SU-DHL-6 (cell line): ENCODE data around the gene PHLDB1.

Source experiments
- H2AFZ ChIP-seq: fragments of 200-600 bp; sonication (generic); 2 replicates; pipeline ENCODE4 v1.6.1; 2014; ENCODE audit warnings: low read depth, mild to moderate bottlenecking, moderate library complexity, mixed read lengths, antibody characterized with exemption, low read length; ENCODE audit not compliant: severe bottlenecking
- H3F3A ChIP-seq: fragments of 200-600 bp; shearing (Covaris generic); 2 replicates; pipeline ENCODE4 v1.6.0; 2016; ENCODE audit warnings: antibody characterized with exemption, mild to moderate bottlenecking; ENCODE audit not compliant: insufficient read depth
- H3K27ac ChIP-seq: fragments of 200-600 bp; sonication (generic); 2 replicates; pipeline ENCODE4 v1.5.1; 2016; ENCODE audit warnings: low read depth, mild to moderate bottlenecking, low read length, moderate library complexity, mixed read lengths
- H3K27me3 ChIP-seq: fragments of 200-600 bp; sonication (generic), shearing (Covaris generic); 2 replicates; pipeline ENCODE4 v1.6.0; 2014; ENCODE audit warnings: mild to moderate bottlenecking, low read length
- H3K36me3 ChIP-seq: fragments of 200-600 bp; sonication (generic); 2 replicates; pipeline ENCODE4 v1.6.1; 2014; ENCODE audit warnings: mild to moderate bottlenecking, low read length, mixed read lengths
- H3K4me2 ChIP-seq: fragments of 300-600, 200-600 bp; shearing (Covaris generic), sonication (generic); 2 replicates; pipeline ENCODE4 v1.6.0; 2014; ENCODE audit warnings: low read length, low read depth, mild to moderate bottlenecking; ENCODE audit not compliant: poor library complexity, severe bottlenecking
- H3K4me3 ChIP-seq: fragments of 200-600 bp; sonication (generic); 2 replicates; pipeline ENCODE4 v1.5.1; 2014; ENCODE audit warnings: antibody characterized with exemption, low read length, mild to moderate bottlenecking, mixed read lengths; ENCODE audit not compliant: insufficient read depth, poor library complexity, severe bottlenecking
- H3K79me2 ChIP-seq: fragments of 200-600 bp; sonication (generic); 2 replicates; pipeline ENCODE4 v1.6.1; 2014; ENCODE audit warnings: mild to moderate bottlenecking, low read length, moderate library complexity; ENCODE audit not compliant: insufficient read depth
- H3K9ac ChIP-seq: fragments of 200-600 bp; sonication (generic); 2 replicates; pipeline ENCODE4 v1.7.0; 2014; ENCODE audit warnings: mild to moderate bottlenecking, low read length
- H3K9me2 ChIP-seq: fragments of 200-600 bp; sonication (generic); replicated peaks from 2 replicates; pipeline ENCODE4 v1.6.1; 2014; ENCODE audit warnings: low read length; ENCODE audit not compliant: insufficient read depth
- H3K9me3 ChIP-seq: fragments of 200-600 bp; sonication (generic); 2 replicates; pipeline ENCODE4 v1.6.1; 2014; ENCODE audit warnings: low read length, mixed read lengths; ENCODE audit not compliant: insufficient read depth
- H4K20me1 ChIP-seq: fragments of 200-600 bp; sonication (generic); 2 replicates; pipeline ENCODE4 v1.6.1; 2014; ENCODE audit warnings: low read depth, mild to moderate bottlenecking, antibody characterized with exemption, low read length, moderate library complexity, mixed read lengths
- EZH2phosphoT487 ChIP-seq: fragments of 200-600 bp; sonication (generic), shearing (Covaris generic); conservative IDR thresholded peaks from 2 replicates; pipeline ENCODE4 v1.6.1; 2018; ENCODE audit warnings: mild to moderate bottlenecking, antibody characterized with exemption, low read length, moderate library complexity, mixed read lengths
- TF ChIP-seq, protein P1 (sequence below): fragments of 200-600 bp; sonication (generic); IDR thresholded peaks from one replicate; pipeline ENCODE4 v1.5.1; 2017; ENCODE audit warnings: antibody characterized with exemption, mild to moderate bottlenecking, low read length, moderate library complexity; ENCODE audit not compliant: insufficient read depth, poor library complexity, severe bottlenecking

PHLDB1 gene

GRCh38 chr11:118705791-118706545 lies 98.6 kb downstream of the PHLDB1 start:
- TF ChIP-seq EZH2phosphoT487, result no peak
- TF ChIP-seq, protein P1, sequence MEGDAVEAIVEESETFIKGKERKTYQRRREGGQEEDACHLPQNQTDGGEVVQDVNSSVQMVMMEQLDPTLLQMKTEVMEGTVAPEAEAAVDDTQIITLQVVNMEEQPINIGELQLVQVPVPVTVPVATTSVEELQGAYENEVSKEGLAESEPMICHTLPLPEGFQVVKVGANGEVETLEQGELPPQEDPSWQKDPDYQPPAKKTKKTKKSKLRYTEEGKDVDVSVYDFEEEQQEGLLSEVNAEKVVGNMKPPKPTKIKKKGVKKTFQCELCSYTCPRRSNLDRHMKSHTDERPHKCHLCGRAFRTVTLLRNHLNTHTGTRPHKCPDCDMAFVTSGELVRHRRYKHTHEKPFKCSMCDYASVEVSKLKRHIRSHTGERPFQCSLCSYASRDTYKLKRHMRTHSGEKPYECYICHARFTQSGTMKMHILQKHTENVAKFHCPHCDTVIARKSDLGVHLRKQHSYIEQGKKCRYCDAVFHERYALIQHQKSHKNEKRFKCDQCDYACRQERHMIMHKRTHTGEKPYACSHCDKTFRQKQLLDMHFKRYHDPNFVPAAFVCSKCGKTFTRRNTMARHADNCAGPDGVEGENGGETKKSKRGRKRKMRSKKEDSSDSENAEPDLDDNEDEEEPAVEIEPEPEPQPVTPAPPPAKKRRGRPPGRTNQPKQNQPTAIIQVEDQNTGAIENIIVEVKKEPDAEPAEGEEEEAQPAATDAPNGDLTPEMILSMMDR, result no peak
- no peak overlapping the region for H3K4me2 ChIP-seq
- no peak overlapping the region for H2AFZ ChIP-seq
- H3K79me2 ChIP-seq, result no peaks in the 10 kb centered on the region
- H3K27ac ChIP-seq, result no peak overlapping the region
- H3K9me3 ChIP-seq, result no peaks in the 10 kb centered on the region
- H3K9me2 ChIP-seq, result no peaks in the 10 kb centered on the region
- no peaks in the 10 kb centered on the region for H3K27me3 ChIP-seq
- H3K36me3 ChIP-seq, result no peaks in the 10 kb centered on the region
- H3F3A ChIP-seq, result no peaks in the 10 kb centered on the region
- no peak overlapping the region for H3K9ac ChIP-seq
- no peak overlapping the region for H3K4me3 ChIP-seq
- no peaks in the 10 kb centered on the region for H4K20me1 ChIP-seq

DNA sequence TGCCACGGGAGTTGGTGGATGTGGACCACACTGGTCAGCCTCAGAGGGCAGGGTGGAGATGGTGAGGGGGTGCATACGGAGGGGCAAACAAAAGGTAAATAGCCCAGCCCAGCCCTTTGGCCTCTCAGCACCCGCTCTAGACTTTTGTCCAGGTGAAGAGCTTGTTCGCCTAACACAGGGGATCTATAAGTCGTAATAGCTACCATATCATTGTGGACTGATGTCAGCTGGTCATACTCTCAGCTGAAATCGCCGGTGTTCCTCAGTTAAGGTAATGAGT lies 99.1 kb downstream of the PHLDB1 start:
- Histone ChIP-seq H3F3A (no peaks in the 10 kb centered on the region), H3K36me3 (no peaks in the 10 kb centered on the region), H3K9ac (no peak overlapping the region), H3K79me2 (no peaks in the 10 kb centered on the region), H2AFZ (no peak overlapping the region), H3K27ac (no peak overlapping the region), H3K27me3 (no peaks in the 10 kb centered on the region), H3K9me3 (no peaks in the 10 kb centered on the region), H4K20me1 (no peaks in the 10 kb centered on the region), H3K9me2 (no peaks in the 10 kb centered on the region), H3K4me2 (no peak overlapping the region), H3K4me3 (no peak overlapping the region)
- TF ChIP-seq EZH2phosphoT487, result no peak
- TF ChIP-seq, protein P1, result no peak
